Mammary epithelial cell (primary cell): ENCODE data around the gene SLC39A6.

Experiments
- CTCF ChIP-seq, 2 donors: IDR thresholded peaks in 1 of 2; conservative IDR thresholded peaks in 1 of 2; 2 replicates each; pipeline ENCODE4 v1.5.1; 2011 to 2012; ENCODE audit warnings: inconsistent platforms in 2 of 2, low read length in 2 of 2, mild to moderate bottlenecking in 2 of 2, control low read depth in 1 of 2, low read depth in 1 of 2; ENCODE audit not compliant: insufficient read depth in 1 of 2; ENCODE audit errors: extremely low read depth in 1 of 2
- EZH2 ChIP-seq: IDR thresholded peaks from 2 replicates; pipeline ENCODE4 v1.6.1; 2012; ENCODE audit warnings: low read length, inconsistent platforms, borderline replicate concordance

DNA sequence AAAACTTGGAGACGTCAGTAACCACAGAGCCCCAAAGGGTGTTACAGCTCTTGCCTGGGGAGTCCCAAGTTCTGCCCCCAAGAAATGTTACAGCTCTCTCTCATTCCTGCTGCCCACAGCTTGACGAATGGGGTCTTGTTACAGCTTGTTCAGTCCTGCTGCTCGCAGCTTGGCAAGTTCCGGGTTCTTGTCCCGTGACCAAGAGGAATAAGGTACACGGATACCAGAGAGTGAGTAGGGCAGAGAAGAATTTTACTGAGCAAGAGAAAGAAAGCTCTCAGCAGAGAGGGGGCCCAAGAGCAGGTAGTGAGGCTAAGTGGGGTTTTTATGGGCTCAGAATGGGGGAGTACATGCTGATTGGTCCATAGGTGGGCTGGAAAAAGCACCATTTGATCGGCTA, 27.2 kb downstream of the SLC39A6 start:
- TF ChIP-seq CTCF (conservative IDR thresholded peaks at IDR 0.05 in 1 of 2, IDR thresholded peaks at IDR 0.05 in 1 of 2; ENCODE audit: extremely low read depth in 1 of 2, insufficient read depth in 1 of 2, low read depth in 1 of 2, low read length in 2 of 2) (peak in 1 of 2 donors; percentile 5), EZH2 (no peak)
